AG04449 (cell line): ENCODE results near the gene RCAN2.

Experiments used
- CTCF ChIA-PET: fragments of 350-600 bp; formaldehyde crosslinking; extraction: SDS; loops from one replicate; lab custom pipeline; 2021; ENCODE audit warnings: antibody characterized with exemption; lab: Yijun Ruan, JAX
- POLR2A ChIA-PET: fragments of 400-600, 350-600 bp; formaldehyde crosslinking; extraction: SDS; loops from one replicate; lab custom pipeline; 2020; ENCODE audit warnings: antibody characterized with exemption, inconsistent platforms; lab: Yijun Ruan, JAX
- DNase-seq: peaks from one replicate; pipeline ENCODE4 v3.0.0-alpha.2; 2010; ENCODE audit warnings: low read depth, low spot score
- H3K4me3 ChIP-seq: 2 replicates; pipeline ENCODE4 v1.5.1; 2011; ENCODE audit warnings: low read depth, mild to moderate bottlenecking, control low read depth, low read length
- TF ChIP-seq, protein P1 (sequence below): IDR thresholded peaks from one replicate; pipeline ENCODE4 v1.5.1; 2011; ENCODE audit warnings: mild to moderate bottlenecking, moderate library complexity, low read length, control low read depth, inconsistent platforms; ENCODE audit not compliant: insufficient read depth; ENCODE audit errors: missing control alignments

Gene RCAN2

DNA sequence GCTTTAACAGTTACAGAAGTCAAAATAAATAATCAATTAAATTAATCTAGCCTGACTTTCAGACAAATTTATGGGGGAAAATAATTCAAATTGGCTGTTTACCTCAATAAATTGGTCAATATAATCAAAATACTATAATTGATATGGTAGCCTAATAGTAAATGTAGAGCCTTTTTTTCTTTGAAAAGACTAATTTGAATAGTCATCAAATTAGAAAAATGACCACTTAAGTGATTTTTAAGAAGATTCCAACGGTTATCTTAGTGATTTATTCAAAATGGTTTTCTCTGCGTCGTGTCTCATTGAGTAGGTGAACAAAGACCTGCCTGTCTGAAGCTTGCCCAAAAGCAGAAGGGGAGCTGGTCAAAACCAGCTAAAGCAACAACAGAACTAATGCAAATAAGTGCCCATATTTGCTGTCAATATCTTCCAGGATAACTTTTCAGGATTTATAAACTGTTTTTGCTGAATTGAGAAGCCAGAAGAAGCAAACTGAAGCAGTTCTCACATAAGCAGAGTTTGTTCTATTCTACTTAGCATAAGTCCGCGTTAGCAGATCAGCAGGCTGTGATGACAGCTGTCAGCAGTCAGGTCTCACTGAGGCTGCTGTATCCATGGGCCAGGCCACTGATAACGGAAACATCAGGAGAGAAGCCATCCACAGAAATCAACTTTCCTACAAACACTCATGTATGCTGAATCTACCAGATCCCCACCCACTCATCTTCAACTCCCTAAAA, 7.0 kb downstream of the RCAN2 start:
- no peak for DNase-seq
- no peak overlapping the region for H3K4me3 ChIP-seq
- CTCF ChIA-PET = no interaction called here
- POLR2A ChIA-PET = no interaction called here
- TF ChIP-seq, protein P1, sequence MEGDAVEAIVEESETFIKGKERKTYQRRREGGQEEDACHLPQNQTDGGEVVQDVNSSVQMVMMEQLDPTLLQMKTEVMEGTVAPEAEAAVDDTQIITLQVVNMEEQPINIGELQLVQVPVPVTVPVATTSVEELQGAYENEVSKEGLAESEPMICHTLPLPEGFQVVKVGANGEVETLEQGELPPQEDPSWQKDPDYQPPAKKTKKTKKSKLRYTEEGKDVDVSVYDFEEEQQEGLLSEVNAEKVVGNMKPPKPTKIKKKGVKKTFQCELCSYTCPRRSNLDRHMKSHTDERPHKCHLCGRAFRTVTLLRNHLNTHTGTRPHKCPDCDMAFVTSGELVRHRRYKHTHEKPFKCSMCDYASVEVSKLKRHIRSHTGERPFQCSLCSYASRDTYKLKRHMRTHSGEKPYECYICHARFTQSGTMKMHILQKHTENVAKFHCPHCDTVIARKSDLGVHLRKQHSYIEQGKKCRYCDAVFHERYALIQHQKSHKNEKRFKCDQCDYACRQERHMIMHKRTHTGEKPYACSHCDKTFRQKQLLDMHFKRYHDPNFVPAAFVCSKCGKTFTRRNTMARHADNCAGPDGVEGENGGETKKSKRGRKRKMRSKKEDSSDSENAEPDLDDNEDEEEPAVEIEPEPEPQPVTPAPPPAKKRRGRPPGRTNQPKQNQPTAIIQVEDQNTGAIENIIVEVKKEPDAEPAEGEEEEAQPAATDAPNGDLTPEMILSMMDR = no peak

DNA sequence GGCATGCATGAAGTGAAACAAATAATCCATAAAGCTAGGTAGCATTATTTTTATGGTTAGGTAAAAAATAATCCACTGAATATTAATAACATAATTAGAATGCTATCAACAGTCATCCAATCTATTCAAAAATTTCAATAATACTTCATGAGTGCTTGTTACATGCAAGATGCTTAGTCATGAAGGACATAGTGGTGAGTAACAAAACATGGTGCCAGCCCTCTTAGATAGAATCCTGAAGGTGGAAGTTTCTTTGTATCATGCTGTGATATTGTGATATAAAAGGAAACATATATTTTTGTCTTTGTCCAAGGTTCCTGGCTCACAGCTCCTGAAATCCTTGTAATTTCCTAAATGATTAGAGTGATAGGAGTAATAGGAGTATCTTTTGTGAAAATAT, 14.9 kb downstream of the RCAN2 start:
- DNase-seq = no peak
- H3K4me3 ChIP-seq = no peak overlapping the region
- TF ChIP-seq, protein P1 = no peak
- POLR2A ChIA-PET = no interaction called here
- CTCF ChIA-PET = interaction anchor here (1.7 kb wide), 1 partner anchor 15 kb away, joined by 5 read pairs; the partner anchor contains the start of gene RCAN2

DNA sequence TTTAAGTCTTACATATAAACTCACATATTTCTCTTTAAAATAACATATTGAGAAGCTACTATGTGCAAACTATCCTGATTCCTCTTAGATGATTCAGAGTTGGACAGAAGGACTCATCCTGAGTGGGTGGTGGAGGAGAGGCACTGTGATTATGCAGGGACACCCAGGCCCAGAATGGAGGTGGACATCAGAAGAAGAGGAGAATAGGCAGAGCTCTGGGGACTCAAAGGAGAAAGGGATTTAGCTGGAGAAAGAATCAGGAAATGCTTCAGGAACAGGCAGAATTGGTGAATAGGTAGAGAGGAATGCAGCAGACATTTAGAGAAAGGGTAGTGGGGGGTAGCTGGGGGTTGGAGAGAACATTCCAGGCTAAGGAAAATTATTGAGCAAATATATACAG, 17.4 kb downstream of the RCAN2 start:
- POLR2A ChIA-PET = interaction anchor here (1.5 kb wide), 1 partner anchor 21 kb away, joined by 3 read pairs; no protein-coding TSS in a partner anchor
- DNase-seq = no peak
- H3K4me3 ChIP-seq = no peak overlapping the region
- TF ChIP-seq, protein P1 = no peak
- CTCF ChIA-PET = interaction anchor here (1.1 to 1.6 kb wide), 3 partner anchors 18 to 35 kb away, joined by 3 to 4 read pairs (median 3); no protein-coding TSS in a partner anchor

DNA sequence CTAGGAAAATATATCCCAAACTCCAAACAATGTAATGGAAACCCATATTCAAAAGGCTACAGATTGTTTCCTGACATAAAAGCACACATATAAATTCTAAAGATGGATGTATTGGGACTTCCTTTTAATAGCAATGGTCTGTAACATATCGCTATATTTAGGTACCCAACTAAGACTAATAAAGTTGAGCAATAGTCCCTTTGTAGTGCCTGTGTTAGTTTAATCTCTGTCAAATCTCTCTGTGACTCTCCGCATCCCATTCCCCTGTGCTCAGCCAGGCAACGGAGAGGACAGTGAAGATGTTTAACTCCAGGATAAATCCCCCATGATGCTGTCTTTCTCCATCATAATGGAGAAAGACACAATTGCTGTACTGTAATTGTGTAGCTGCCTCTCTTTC, 19.0 kb downstream of the RCAN2 start:
- no peak overlapping the region for H3K4me3 ChIP-seq
- no peak for DNase-seq
- ChIA-PET POLR2A (no interaction called here), CTCF (no interaction called here)
- TF ChIP-seq, protein P1 = no peak

DNA sequence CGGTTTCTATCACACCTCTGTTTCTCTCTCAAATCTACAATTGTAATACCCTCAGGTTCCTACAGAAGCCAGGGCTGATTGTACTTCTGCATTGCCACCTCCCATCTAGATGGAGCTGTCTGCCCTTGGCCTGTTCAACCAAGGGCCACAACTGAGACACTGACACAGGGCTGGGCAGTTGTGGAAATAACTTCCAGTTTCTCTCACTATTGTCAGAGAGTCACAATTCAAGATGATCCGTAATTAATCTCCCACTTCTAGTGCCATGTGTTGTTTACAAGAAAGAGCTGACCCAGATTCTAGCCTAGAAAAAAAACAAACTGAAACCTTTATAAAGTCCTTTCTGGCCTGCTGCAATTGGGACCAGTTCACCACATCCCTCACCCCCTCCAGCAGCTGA, 22.2 kb downstream of the RCAN2 start:
- POLR2A ChIA-PET = no interaction called here
- CTCF ChIA-PET = no interaction called here
- no peak overlapping the region for H3K4me3 ChIP-seq
- no peak for DNase-seq
- TF ChIP-seq, protein P1 = no peak

DNA sequence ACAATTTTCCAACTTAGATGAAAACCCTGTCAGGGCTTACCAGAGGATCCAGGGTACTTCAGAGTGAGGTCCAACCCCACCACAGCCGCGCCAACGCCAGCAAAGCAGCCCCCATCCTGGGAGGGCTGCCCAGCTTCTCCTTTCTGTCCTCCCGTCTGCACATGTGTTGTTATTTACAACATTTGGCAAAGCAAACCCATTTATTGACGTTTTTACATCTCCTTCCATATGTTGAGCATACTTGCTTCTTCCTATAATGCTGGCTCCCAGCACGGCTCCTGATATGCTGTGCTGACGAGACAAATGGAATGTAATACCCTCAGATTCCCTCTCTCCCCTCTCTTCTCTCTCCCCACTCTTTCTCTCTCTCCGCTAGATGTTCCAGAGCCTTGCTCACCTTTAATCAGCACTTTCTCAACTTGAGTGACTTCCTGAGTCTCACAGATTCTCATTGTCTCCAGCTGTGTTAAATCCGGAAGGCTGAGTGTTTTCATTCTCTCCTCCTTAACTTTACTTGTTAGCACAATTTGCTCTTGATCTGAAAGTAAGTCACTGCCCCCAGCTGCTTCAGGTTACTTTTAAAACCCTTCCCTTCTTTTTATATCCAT, 22.7 kb downstream of the RCAN2 start:
- no peak for DNase-seq
- H3K4me3 ChIP-seq = no peak overlapping the region
- POLR2A ChIA-PET = no interaction called here
- CTCF ChIA-PET = no interaction called here
- TF ChIP-seq, protein P1 = no peak
